ENCODE measurements around the gene IDH3A. TPM values are rescaled to one million over a fixed set of nuclear protein-coding genes. Genes with fewer than 3 reads are reported as not detected.

Gene IDH3A
- total and polyA plus RNA-seq, 9 of the 15 experiments (the other 6 are each of a cell fraction or from before 2014, with no cell fraction given): 37.4 to 249 (median 107) TPM

DNA sequence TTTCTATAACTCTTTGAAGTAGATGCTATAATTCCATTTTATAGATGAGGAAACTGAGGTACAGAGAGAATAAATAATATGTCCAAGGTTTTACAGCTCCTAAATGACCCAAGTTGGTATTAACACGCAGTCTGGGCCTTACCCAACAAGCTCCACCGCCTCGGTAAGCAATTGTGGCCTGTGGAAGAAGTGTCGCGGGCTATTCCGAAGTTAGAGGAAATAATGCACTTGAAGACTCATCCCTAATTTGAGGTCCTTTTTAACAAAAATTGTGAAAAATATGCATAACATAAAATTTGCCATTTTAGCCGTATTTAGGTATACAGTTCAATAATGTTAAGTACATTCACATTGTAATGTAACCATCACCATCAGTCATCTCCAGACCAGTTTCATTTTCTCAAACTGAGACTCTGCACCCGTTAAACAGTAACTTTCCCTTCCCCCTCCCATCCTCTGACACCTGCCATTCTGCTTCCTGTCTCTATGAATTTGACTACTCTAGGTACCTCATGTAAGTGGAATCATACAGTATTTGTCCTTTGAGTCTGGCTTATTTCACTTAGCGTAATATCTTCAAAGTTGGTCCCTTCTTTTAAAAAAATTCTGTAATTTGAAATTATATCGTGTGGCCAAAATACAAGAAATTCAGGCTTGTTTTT, 18.2 kb downstream of the IDH3A start:
- H3K4me3 ChIP-seq: no peak overlapping the region
- H2AFZ ChIP-seq (ENCODE audit: low read depth, low read length): no peak overlapping the region
- intact Hi-C loops (cut with micrococcal nuclease) (no loop called here), in situ Hi-C loops (cut with MboI) (no loop called here)
- WGBS (ENCODE audit: insufficient coverage, low coverage, missing lambda C conversion rate): 94% methylated on average over 10 of the region's 10 CpGs
- TF ChIP-seq HEY1 (CRISPR knock-in tag; IDR thresholded peaks at IDR 0.05; ENCODE audit: borderline replicate concordance) (no peak), RBM25 (IDR thresholded peaks at IDR 0.05; ENCODE audit: low read depth, low read length, severe bottlenecking) (peak; percentile 11)
- POLR2A ChIA-PET: interaction anchor here (1.1 kb wide), 1 partner anchor 11 kb away, joined by 3 read pairs; no protein-coding TSS in a partner anchor
- H3K9me1 ChIP-seq (ENCODE audit: control insufficient read depth, insufficient read depth, low read length): no peaks in the 10 kb centered on the region
- H3K27me3 ChIP-seq (ENCODE audit: control insufficient read depth in 2 of 2, insufficient read depth in 2 of 2, low read length in 2 of 2): no peaks in the 10 kb centered on the region
- no peaks in the 10 kb centered on the region for H4K20me1 ChIP-seq (replicated peaks; ENCODE audit: control insufficient read depth, insufficient read depth, low read length)
- H3K9me3 ChIP-seq (replicated peaks; ENCODE audit: control insufficient read depth, insufficient read depth, low read depth, low read length): no peaks in the 10 kb centered on the region
- H3K27ac ChIP-seq (ENCODE audit: extremely low read depth, low read depth, low read length): no peak overlapping the region
- CTCF ChIA-PET (ENCODE audit: low intra/inter-chr PET ratio): no interaction called here
- no TSS peak for BruUV-seq (replicated peaks)
- no peaks in the 10 kb centered on the region for H3K4me1 ChIP-seq (replicated peaks in 1 of 2; ENCODE audit: control insufficient read depth in 2 of 2, insufficient read depth in 2 of 2, low read length in 2 of 2)
- no peak overlapping the region for H3K9ac ChIP-seq (ENCODE audit: insufficient read depth in 1 of 2, low read depth in 2 of 2, low read length in 2 of 2)
- no peak for ATAC-seq
- DNase-seq (ENCODE audit: extremely low read depth in 1 of 4, low spot score in 3 of 4): no peak
- FAIRE-seq: no peak
- H3K79me2 ChIP-seq (ENCODE audit: control insufficient read depth, insufficient read depth, low read length): no peaks in the 10 kb centered on the region
- H3K4me2 ChIP-seq (ENCODE audit: insufficient read depth, low read length): no peak overlapping the region
- peaks cover 94% of the 10 kb centered on the region for H3K36me3 ChIP-seq (ENCODE audit: control insufficient read depth, insufficient read depth, low read length)

DNA sequence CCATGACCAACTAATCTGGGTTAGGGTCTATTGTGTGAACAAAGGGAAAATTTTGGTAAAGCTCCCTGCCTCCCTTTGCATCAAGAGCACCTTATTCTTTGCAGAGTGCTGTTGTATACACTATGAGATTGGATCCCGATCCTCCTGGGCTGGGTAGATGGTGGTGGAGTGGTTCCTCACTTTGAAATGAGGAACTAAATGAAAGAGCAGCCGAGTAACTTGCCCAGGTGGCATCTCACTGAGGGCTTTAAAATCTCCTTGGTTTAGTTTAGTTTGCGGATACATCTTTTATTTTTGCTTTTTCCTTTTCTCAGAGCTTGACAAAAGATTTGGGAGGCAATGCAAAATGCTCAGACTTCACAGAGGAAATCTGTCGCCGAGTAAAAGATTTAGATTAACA, 19.4 kb downstream of the IDH3A start:
- POLR2A ChIA-PET: interaction anchor here (0.8 to 1.7 kb wide), 2 partner anchors 9 to 1193 kb away, joined by 3 to 7 read pairs; no protein-coding TSS in a partner anchor
- Histone ChIP-seq H3K9ac (ENCODE audit: insufficient read depth in 1 of 2, low read depth in 2 of 2, low read length in 2 of 2) (no peak overlapping the region), H3K9me3 (replicated peaks; ENCODE audit: control insufficient read depth, insufficient read depth, low read depth, low read length) (no peaks in the 10 kb centered on the region), H2AFZ (ENCODE audit: low read depth, low read length) (no peak overlapping the region), H3K4me3 (no peak overlapping the region), H3K27me3 (ENCODE audit: control insufficient read depth in 2 of 2, insufficient read depth in 2 of 2, low read length in 2 of 2) (no peaks in the 10 kb centered on the region), H3K4me2 (ENCODE audit: insufficient read depth, low read length) (no peak overlapping the region), H4K20me1 (replicated peaks; ENCODE audit: control insufficient read depth, insufficient read depth, low read length) (no peaks in the 10 kb centered on the region), H3K4me1 (replicated peaks in 1 of 2; ENCODE audit: control insufficient read depth in 2 of 2, insufficient read depth in 2 of 2, low read length in 2 of 2) (peaks cover under 1 to 8% of the 10 kb centered on the region in 2 experiments; a peak in 3 of 5 replicates), H3K9me1 (ENCODE audit: control insufficient read depth, insufficient read depth, low read length) (no peaks in the 10 kb centered on the region), H3K36me3 (ENCODE audit: control insufficient read depth, insufficient read depth, low read length) (peaks cover 84% of the 10 kb centered on the region), H3K27ac (ENCODE audit: extremely low read depth, low read depth, low read length) (no peak overlapping the region), H3K79me2 (ENCODE audit: control insufficient read depth, insufficient read depth, low read length) (no peaks in the 10 kb centered on the region)
- in situ Hi-C loops (cut with MboI): no loop called here
- CTCF ChIA-PET (ENCODE audit: low intra/inter-chr PET ratio): no interaction called here
- no TSS peak for BruUV-seq (replicated peaks)
- DNase-seq (ENCODE audit: extremely low read depth in 1 of 4, low spot score in 3 of 4) (no peak), ATAC-seq (no peak), FAIRE-seq (no peak)
- intact Hi-C loops (cut with micrococcal nuclease): no loop called here
- WGBS (ENCODE audit: insufficient coverage, low coverage, missing lambda C conversion rate): 93% methylated on average over 5 of the region's 5 CpGs
- TF ChIP-seq OTX1 (CRISPR knock-in tag; IDR thresholded peaks at IDR 0.05): no peak
